K562 (cell line): ENCODE measurements around the gene UBN2. TPM values are rescaled to one million over a fixed set of nuclear protein-coding genes. Genes with fewer than 3 reads are reported as not detected.

ENCODE experiments used
- CBX5 ChIP-seq: IDR thresholded peaks from 2 replicates; pipeline ENCODE4 v1.6.1; 2014; ENCODE audit warnings: low read depth, borderline replicate concordance
- DIDO1 ChIP-seq: fragments of 450-650 bp; IDR thresholded peaks from 2 replicates; pipeline ENCODE4 v1.6.1; 2016; ENCODE audit warnings: low read depth, missing biosample characterization, missing genetic modification characterization
- ERF ChIP-seq: fragments of 450-650 bp; formaldehyde crosslinking; IDR thresholded peaks from 2 replicates; pipeline ENCODE4 v1.4.0; 2020; ENCODE audit warnings: mild to moderate bottlenecking, mixed read lengths
- FOXP1 ChIP-seq: sonication (generic); formaldehyde crosslinking; IDR thresholded peaks from 2 replicates; pipeline ENCODE4 v1.8.0; 2022; ENCODE audit warnings: mild to moderate bottlenecking, missing genetic modification reagents
- FUS ChIP-seq: fragments of 200-400 bp; formaldehyde crosslinking; optimal IDR thresholded peaks from 2 replicates; pipeline ENCODE3; 2017; ENCODE audit warnings: low read depth, low read length
- GABPB1 ChIP-seq: sonication (generic); formaldehyde crosslinking; IDR thresholded peaks from 2 replicates; pipeline ENCODE4 v1.8.0; 2022; ENCODE audit warnings: mild to moderate bottlenecking, missing genetic modification reagents
- HNRNPUL1 ChIP-seq: fragments of 200-400 bp; formaldehyde crosslinking; IDR thresholded peaks from 2 replicates; pipeline ENCODE4 v1.6.1; 2017; ENCODE audit warnings: low read length
- ILK ChIP-seq: fragments of 450-650 bp; IDR thresholded peaks from 2 replicates; pipeline ENCODE4 v1.6.1; 2016; ENCODE audit warnings: missing genetic modification characterization, low read depth, mild to moderate bottlenecking, missing compliant biosample characterization, moderate library complexity, borderline replicate concordance
- PHF20 ChIP-seq: fragments of 450-650 bp; IDR thresholded peaks from 2 replicates; pipeline ENCODE4 v1.6.1; 2018; ENCODE audit not compliant: partially characterized antibody
- TCF7L2 ChIP-seq: fragments of 150-350 bp; IDR thresholded peaks from 2 replicates; pipeline ENCODE4 v1.6.1; 2016; ENCODE audit warnings: low read depth, mild to moderate bottlenecking, low read length, moderate library complexity
- TEAD4 ChIP-seq, 2 experiments: sonication (generic) in 1 of 2; formaldehyde crosslinking in 1 of 2; IDR thresholded peaks; 2 replicates each; pipeline versions ENCODE4 v1.6.1 to v1.8.0; 2012 to 2022; ENCODE audit warnings: borderline replicate concordance in 1 of 2, inconsistent platforms in 1 of 2, low read length in 1 of 2, mild to moderate bottlenecking in 1 of 2, missing genetic modification reagents in 1 of 2
- ZC3H11A ChIP-seq: IDR thresholded peaks from 2 replicates; pipeline ENCODE4 v1.6.1; 2012; ENCODE audit warnings: low read depth, low read length, improper control_type of control experiment
- ZKSCAN1 ChIP-seq: fragments of 150-350 bp; IDR thresholded peaks from 2 replicates; pipeline ENCODE4 v1.6.1; 2016; ENCODE audit warnings: low read depth, low read length
- ZNF561 ChIP-seq: fragments of 450-650 bp; formaldehyde crosslinking; conservative IDR thresholded peaks from 2 replicates; pipeline ENCODE4 v1.4.0; 2020; ENCODE audit warnings: mild to moderate bottlenecking, moderate library complexity
- ZNF830 ChIP-seq: fragments of 250-450 bp; sonication (Bioruptor Pico); IDR thresholded peaks from 2 replicates; pipeline ENCODE4 v1.5.0; 2021; ENCODE audit warnings: mild to moderate bottlenecking
- polyA plus RNA-seq, 8 experiments: library from polyadenylated mRNA; depleted of rRNA in 4 of 8; stranded (reverse) in 5 of 8; unstranded in 3 of 8; fragments of >200 nt; fragmentation: Nextera tagmentation in 2 of 8; fragmentation: Illumina TruSeq in 1 of 8; extraction: Ambion mirVana in 2 of 8; extraction: Trizol in 1 of 8; gene quantifications; 2 replicates each; pipeline versions ENCODE4 v1.2.1 to v1.2.3, GENCODE V29; 2011 to 2014; ENCODE audit warnings: inconsistent platforms in 1 of 8, missing spikeins in 1 of 8
- total RNA-seq, 7 experiments: library from RNA; depleted of rRNA in 6 of 7; stranded (reverse); fragments of >200 nt in 6 of 7; fragmentation: Illumina TruSeq in 2 of 7; extraction: Trizol in 2 of 7; gene quantifications; 2 replicates each; pipeline versions ENCODE4 v1.2.1 to v1.2.3, GENCODE V29; 2011 to 2021; ENCODE audit warnings: low replicate concordance in 1 of 7
- TF ChIP-seq, protein P1 (sequence below), 2 experiments: fragments of 450-650 bp; IDR thresholded peaks; 2 replicates each; pipeline ENCODE4 v1.6.1; 2016; ENCODE audit warnings: mild to moderate bottlenecking in 2 of 2, borderline replicate concordance in 1 of 2, low read depth in 1 of 2, moderate library complexity in 1 of 2

The UBN2 gene
- total and polyA plus RNA-seq, 9 of the 15 experiments (the other 6 are each of a cell fraction or from before 2014, with no cell fraction given), result 1.2 to 19.5 (median 9.9) TPM

GRCh38 chr7:139340037-139340807, 109.2 kb downstream of the UBN2 start (continued):
- TF ChIP-seq, protein P1, sequence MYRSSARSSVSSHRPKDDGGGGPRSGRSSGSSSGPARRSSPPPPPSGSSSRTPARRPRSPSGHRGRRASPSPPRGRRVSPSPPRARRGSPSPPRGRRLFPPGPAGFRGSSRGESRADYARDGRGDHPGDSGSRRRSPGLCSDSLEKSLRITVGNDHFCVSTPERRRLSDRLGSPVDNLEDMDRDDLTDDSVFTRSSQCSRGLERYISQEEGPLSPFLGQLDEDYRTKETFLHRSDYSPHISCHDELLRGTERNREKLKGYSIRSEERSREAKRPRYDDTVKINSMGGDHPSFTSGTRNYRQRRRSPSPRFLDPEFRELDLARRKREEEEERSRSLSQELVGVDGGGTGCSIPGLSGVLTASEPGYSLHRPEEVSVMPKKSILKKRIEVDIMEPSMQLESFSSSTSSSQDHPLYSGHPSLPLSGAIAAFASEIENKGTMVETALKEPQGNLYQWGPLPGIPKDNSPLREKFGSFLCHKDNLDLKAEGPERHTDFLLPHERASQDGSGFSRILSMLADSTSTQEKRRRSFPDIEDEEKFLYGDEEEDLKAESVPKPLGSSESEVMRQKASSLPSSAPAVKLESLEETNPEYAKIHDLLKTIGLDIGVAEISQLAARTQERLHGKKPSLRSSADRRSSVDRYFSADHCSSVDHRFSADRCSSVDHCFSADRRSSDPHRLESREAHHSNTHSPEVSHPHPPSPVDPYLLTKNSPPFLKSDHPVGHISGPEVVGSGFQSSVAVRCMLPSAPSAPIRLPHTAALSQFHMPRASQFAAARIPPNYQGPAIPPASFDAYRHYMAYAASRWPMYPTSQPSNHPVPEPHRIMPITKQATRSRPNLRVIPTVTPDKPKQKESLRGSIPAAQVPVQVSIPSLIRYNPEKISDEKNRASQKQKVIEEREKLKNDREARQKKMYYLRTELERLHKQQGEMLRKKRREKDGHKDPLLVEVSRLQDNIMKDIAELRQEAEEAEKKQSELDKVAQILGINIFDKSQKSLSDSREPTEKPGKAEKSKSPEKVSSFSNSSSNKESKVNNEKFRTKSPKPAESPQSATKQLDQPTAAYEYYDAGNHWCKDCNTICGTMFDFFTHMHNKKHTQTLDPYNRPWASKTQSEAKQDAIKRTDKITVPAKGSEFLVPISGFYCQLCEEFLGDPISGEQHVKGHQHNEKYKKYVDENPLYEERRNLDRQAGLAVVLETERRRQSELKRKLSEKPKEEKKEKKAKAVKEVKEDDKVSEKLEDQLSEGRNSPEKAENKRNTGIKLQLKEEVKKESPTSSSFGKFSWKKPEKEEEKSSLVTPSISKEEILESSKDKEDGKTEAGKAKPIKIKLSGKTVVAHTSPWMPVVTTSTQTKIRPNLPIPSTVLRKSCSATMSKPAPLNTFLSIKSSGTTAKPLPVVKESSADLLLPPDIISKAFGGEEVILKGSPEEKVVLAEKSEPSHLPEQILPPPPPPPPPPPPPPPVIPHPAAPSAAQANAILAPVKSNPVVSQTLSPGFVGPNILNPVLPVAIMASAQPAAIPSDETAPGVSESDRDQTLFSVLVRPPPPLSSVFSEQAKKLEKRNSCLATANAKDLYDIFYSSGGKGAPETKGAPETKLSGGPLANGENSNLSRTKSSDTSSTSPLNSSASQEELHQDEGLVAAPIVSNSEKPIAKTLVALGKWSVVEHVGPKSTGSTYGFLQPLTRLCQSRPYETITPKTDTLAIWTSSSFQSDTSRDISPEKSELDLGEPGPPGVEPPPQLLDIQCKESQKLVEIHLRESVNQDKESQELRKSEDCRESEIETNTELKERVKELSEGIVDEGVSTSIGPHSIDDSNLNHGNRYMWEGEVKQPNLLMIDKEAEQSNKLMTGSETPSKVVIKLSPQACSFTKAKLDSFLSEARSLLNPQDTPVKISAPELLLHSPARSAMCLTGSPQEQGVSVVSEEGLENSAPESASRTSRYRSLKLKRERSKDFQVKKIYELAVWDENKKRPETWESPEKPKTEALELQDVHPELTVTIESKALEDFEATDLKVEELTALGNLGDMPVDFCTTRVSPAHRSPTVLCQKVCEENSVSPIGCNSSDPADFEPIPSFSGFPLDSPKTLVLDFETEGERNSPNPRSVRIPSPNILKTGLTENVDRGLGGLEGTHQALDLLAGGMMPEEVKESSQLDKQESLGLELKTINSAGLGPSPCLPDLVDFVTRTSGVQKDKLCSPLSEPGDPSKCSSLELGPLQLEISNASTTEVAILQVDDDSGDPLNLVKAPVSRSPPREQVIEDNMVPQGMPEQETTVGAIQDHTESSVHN (IDR thresholded peaks at IDR 0.05; ENCODE audit: borderline replicate concordance in 1 of 2, low read depth in 1 of 2), result 0 out of 4 replicates have a peak, but pooled peaks of 1 of the 2 experiments have one; percentile 63
- TF ChIP-seq ZNF830 (CRISPR knock-in tag) (no peak), FOXP1 (CRISPR knock-in tag) (peak; percentile 80; the same call in 1 of the 2 replicates), CBX5 (peak; percentile 95), ERF (CRISPR knock-in tag) (peak; percentile 86), DIDO1 (peak; percentile 94), ZC3H11A (peak; percentile 85; the same call in 1 of the 2 replicates), TCF7L2 (no peak; the same call in 1 of the 2 replicates), TEAD4 (IDR thresholded peaks at IDR 0.05; ENCODE audit: low read length) (peak; percentile 87), TEAD4 (CRISPR knock-in tag; IDR thresholded peaks at IDR 0.05; ENCODE audit: borderline replicate concordance) (no peak; the same call in 1 of the 2 replicates), PHF20 (peak; percentile 97), ILK (tag) (no peak), ZKSCAN1 (peak; percentile 71), ZNF561 (CRISPR knock-in tag) (no peak), HNRNPUL1 (no peak), FUS (no peak), GABPB1 (CRISPR knock-in tag) (peak; percentile 99)
